HG03064 (cell line): ENCODE data around the gene NSA2.
A peak's percentile ranks its signal among the peaks of the same experiment; 100 is the strongest.
"Not testable (repeated sequence)": the region's sequence is repeated elsewhere in the genome, so short reads cannot be mapped to it uniquely, and the experiment has no call there.

Source experiments
- ATAC-seq: cut with Tn5 transposase; IDR thresholded peaks from one replicate; pipeline ENCODE4 v1.9.1; 2021; ENCODE audit warnings: low read depth; ENCODE audit not compliant: unreplicated experiment

The NSA2 gene

DNA sequence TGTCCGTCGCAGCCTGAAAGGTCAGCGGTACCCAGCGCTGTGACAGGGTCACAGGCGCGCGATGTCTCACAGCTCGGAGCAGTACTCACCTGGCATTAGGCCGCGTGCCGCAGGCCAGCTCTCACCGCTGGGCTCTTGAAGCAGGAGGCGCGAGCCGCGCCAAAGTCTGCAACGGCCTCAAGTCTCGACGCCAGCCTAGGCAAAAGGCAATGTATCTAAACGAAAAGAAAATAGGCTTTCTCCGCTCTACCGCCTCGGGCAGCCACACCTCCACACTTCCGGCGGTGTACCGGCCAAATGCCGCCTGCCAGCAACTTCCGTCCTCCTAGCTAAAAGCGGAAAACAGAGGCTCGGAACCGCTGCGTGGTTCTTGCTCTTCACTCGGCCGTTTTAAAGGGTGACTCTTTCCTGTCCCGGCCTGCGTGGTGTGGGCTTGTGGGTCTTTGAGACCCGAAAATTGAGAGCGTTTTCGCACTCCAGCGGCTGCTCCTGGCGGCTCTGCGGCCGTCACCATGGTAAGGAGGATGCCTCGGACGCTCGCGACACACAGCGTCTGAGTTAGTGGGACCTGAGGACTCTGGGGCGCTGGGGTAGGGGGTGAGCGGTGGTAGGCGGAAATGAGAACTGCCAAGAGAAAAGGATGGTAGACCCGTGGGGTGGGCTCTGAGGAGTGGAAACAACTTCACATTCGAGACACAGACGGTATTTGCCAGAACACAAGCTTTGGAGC lies at the start of gene NSA2, which contains the start of gene GFM2:
TSS of gene NSA2 (plus strand) at position 401 of the 730 bp plus-strand sequence. CDS start at position 513, 112 bp downstream.
TSS of gene GFM2 (minus strand) at position 269 of the 730 bp plus-strand sequence. CDS start 3,375 bp downstream, outside the sequence.
- ATAC-seq, result peak; percentile 92

DNA sequence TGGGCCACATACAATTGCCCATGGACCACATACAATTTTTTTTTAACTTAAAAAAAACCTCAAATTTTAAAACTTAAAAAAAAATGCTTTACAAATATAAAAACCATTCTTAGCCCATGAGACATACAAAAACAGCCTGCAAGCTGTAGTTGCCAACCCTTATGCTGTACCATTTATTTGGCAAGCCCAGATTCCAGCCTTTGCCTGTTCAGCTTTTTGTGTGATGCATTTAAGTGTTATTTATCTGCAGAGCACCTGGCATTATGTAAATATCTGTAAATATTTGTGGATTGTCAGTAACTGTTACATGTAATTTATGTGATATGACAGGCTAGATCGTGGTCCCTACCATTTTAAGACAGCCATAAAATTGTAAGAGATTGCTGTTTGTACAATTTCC lies 49.5 kb upstream of the NSA2 start:
- no peak for ATAC-seq

DNA sequence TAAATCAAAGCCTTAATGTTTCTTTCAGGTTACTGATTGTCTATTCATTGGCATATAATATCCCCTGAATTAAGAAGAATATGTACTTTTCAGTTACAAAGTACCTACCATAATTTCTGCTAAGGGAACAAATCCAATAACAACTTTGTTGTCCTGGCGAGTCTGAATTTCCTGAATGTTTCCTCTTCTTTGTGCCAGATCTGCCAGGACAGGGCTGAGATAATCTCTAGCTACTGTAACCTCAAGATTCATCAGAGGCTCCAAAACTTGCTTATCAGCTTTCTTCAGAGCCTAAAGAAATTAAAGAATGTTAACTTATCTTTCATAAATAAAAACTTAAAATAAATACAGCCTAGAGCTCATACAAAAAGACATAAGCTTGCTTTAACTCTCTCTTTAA lies 44.8 kb upstream of the NSA2 start:
- ATAC-seq, result no peak

DNA sequence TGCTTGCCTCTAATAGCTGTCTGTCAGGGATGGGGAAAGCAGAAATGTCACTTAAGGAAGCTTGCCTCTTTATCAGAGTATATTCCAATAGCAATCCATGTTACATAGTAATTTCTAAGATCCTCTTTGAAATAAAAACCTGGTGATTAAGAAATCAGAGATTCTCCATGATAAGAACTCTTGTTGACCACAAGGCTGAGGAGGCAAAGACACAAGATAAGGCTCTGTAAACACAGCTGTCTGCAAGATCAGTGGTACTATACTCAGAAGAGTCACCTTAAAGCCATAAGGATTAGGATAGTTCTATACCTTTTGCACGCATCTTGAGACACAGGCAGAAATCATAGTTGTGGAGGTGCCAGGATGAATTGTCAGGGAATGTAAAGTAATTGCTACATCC lies 41.7 kb upstream of the NSA2 start:
- ATAC-seq, result no peak

DNA sequence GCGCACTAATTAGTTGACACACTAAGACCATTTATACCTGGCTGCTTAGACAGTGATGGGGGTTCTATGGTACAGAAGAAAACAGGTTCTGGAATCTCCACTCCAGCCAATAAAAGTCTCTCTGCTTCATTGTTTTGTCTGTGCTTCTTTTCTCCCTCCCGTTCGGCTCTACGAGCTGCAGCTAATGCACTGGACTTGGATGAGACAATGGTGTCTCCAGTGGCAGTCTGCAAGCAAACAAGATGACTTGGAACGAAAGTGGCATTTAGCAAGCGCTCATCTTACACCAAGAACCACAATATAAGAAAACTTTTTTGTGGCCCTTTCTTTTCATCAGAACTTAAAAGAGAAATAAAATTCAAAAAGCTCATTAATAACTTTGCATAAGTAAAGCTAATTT lies 30.3 kb upstream of the NSA2 start:
- no peak for ATAC-seq

DNA sequence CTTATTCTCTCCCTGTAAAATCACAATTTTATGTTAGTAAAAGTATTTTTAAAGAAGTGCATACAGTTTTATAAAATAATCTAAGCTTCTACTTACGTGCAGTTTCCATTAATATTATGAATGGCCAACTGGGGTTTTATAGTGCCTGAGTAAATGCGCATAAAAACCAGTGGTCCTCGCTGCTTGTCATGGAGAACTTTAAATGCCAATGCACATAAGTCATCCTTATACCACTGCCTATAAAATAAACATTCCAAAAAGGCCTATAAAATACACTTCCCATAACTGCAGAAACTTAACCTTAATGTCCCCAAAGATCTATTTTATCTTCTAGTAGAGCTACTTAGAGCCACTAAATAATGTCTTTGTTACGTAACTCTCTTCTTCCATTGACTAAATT lies 28.6 kb upstream of the NSA2 start:
- ATAC-seq, result no peak

DNA sequence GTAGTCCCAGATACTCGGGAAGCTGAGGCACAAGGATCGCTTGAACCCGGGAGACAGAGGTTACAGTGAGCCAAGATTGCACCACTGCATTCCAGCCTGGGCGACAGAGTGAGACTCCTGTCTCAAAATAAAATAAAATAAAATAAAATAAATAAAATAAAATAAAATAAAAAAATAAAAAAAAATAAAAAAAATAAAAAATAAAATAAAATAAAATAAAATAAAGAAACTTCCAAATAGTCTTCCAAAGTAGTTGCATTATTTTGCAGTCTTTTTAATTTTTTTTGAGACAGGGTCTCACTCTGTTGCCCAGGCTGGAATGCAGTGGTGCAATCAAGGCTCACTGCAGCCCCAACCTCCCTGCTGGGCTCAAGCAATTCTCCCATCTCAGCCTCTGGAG lies 18.3 kb upstream of the NSA2 start:
- ATAC-seq, result not testable (repeated sequence)

DNA sequence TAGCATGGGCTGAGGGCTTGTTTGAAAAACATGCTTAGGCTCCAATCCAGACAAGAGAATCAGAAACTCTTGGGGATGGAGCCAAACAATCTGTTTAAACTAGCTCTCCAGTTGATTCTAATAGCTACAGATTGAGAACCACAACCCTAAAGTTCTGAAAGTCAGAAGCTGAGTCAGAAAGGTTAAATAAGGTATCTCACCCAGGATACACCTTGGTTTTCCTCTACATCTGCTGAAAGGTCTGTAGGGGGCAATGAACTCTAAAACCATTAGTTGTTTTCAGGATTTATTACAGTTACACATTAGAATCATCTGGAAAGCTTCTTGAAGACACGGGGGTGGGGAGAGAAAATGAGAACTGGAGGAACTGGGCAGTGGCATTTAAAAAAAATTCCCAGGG lies 5.8 kb upstream of the NSA2 start:
- ATAC-seq, result no peak

DNA sequence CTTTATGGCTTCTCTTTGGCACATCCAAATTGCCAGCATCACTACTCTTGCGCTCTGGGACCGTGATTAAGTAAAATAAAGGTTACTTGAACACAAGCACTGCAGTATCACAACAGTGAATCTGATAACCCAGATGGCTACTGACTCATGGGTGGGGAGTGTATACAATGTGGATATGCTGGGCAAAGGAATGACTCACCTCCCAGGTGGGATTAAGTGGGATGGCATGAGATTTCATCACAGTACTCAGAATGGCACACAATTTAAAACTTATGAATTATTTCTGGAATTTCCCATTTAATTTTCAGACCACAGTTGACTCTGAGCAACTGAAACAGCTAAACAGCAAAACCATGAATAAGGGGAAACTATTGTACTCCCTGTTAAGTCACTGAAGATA lies 4.5 kb upstream of the NSA2 start:
- ATAC-seq, result no peak

DNA sequence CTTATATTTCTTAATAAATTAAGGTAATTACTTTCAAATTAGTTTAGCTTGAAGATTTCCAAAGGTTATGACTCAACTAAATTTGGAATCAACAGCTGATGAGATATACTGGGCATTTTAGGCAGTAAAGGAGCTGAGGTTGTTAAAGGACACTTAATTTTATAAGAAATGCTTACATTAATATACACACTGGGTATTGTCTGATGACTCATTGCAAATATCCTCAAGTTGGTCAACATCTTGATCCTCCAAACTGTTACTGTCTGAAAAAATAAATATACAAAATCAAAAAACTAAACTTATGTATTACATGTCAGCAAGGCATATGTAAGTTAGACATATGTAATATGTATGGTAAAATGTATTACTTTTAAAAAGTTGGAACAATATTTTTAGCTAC lies 3.5 kb upstream of the NSA2 start:
- ATAC-seq, result no peak

DNA sequence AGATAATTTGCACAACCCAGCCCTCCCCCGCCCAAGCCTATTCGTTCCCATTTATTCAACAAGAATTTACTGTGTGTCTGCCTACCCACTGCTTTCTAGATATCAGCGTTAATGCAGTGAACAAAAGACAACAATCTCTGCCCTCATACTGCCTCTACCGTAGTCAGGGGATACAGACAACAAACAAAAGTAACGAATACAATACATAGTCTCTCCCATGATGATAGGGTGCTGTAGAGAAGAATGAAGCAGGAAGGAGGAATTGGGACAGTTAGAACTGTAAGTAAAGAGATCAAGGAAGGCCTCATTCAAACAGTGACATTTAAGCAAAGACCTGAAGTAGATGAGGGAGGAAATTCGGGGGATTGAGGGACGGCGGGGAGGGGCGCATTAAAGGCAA lies 1.8 kb upstream of the NSA2 start:
- no peak for ATAC-seq

DNA sequence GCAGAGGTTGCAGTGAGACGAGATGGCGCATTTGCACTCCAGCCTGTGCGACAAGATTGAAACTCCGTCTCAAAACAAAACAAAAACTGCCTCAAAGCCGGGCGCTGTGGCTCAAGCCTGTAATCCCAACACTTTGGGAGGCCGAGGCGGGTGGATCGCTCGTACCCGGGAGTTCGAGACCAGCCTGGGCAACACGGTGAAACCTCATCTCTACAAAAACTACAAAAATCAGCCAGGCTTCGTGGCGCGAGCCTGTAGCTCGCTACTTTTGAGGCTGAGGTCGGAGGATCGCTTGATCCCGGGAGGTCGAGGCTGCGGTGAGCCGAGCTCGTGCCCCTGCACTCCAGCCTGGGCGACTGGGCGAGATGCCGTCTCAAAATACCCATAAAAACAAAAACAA lies 1.1 kb upstream of the NSA2 start:
- no peak for ATAC-seq

DNA sequence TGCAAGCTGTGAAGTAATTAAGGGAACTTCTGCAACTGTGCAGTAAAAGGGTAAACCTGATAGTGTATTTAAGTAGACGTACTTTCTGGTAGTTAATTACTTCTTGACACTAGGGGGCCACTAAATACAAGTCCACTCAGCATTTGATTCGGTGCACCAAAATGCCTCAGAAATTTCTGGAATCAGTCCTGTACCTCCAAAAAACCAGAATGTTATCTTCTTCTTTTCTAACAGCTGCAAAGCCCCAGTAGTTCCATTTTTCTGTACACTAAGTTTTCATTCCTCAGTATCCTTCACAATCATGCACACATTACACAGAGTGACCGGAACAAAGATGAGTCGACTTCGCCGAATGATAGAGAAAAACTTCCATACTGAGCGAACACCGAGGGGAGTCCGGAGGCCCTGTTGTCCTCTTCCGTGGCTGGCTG lies 616 bp upstream of the NSA2 start:
- peak; percentile 37 for ATAC-seq

DNA sequence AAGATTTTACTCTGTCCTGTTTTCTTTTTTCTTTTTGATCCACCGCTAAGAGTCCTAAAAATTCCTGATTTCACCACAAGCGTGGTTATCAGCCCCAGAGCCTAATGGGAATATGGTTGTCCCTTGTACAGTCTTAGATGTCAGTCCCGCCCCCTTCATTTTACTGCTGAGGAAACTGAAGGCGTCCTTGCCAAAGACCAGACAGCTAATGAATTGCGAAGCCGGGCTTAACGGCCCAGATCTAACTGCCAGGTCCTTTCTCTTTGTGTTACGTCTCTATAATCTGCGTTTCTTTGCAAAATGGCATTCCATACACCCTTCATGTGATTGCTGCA lies 497 bp downstream of the NSA2 start:
- peak; percentile 23 for ATAC-seq

DNA sequence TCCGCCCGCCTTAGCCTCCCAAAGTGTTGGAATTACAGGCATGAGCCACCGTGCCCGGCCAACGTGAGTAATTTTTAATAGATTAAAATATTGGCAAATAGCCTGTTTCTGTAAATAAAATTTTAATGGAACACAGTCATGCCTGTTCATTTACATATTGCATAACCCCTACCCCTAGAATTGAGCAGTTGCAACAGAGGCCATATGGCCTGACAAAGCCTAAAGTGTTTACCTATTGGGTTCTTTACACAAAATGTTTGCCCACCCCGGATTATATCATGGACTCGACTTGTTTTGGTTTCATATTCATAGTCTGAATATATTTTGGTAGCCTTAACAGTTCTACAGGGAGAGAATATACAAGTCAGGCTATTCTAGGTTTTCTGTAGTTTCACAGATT lies 5.3 kb downstream of the NSA2 start:
- no peak for ATAC-seq

DNA sequence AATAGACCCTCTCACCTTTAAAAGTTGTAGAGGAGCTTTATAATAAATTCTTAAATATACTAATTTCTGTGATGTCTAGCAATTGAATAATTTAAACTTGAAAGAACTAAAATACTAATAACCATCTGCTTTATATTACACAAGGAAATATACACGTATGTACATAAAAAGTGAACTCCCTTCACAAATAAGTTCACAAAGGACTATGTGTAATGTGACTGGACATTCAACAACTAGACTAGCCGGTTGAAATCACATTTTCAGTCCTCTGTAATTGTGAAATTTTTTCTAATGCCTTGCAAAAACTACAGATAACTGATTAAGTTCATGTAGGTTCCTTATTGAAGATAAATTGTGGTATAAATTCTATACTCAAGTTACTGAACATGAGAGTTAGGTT lies 11.6 kb downstream of the NSA2 start:
- no peak for ATAC-seq

DNA sequence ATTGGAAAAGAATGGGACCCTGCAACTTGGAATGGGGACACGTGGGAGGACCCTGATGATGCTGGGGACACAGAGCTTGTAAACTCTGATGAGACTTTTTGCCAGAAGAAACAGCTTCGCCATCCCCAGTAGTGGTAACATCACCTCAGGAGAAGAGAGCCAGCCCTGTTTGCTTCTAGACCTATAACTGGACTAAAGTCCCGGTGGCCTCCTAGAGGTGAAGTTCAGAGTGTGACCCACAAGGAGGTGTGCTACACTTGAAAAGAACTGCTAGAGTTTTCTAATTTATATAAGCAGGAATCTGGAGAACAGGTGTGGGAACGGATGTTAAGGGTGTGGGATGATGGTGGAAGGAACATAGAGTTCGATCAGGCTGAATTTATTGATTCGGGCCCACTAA lies 19.8 kb downstream of the NSA2 start:
- no peak for ATAC-seq

DNA sequence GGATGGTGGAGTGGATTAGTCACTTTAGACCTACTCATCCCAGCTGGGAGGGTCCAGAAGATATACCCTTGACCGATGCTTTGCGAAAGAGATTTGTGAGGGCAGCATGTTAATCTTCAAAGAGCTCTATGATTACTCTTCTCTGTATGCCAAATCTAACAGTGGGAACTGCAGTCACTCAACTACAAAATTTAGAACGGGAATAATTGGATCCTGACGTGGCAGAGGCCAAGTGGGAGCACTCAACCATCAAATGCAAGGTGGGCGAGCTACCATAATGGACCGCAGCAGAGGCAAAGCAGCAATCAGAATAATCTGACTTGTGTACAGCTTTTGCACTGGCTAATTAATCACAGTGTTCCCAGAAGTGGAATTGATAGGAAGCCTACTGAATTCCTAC lies 20.4 kb downstream of the NSA2 start:
- ATAC-seq, result no peak

DNA sequence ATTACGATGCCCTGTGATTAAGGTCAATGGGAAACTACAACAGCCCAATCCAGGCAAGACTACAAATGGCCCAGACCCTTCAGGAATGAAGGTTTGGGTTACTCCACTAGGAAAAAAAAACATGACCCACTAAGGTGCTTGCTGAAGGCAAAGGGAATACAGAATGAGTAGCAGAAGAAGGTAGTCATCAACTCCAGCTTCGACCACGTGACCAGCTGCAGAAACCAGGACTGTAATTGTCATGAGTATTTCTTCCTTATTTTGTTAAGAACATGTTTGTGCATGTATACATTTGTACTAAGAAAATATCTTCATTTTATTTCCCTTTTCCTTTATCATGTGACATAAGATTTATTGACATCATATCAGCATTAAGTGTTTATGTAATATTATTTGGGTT lies 24.6 kb downstream of the NSA2 start:
- ATAC-seq, result not testable (repeated sequence)

DNA sequence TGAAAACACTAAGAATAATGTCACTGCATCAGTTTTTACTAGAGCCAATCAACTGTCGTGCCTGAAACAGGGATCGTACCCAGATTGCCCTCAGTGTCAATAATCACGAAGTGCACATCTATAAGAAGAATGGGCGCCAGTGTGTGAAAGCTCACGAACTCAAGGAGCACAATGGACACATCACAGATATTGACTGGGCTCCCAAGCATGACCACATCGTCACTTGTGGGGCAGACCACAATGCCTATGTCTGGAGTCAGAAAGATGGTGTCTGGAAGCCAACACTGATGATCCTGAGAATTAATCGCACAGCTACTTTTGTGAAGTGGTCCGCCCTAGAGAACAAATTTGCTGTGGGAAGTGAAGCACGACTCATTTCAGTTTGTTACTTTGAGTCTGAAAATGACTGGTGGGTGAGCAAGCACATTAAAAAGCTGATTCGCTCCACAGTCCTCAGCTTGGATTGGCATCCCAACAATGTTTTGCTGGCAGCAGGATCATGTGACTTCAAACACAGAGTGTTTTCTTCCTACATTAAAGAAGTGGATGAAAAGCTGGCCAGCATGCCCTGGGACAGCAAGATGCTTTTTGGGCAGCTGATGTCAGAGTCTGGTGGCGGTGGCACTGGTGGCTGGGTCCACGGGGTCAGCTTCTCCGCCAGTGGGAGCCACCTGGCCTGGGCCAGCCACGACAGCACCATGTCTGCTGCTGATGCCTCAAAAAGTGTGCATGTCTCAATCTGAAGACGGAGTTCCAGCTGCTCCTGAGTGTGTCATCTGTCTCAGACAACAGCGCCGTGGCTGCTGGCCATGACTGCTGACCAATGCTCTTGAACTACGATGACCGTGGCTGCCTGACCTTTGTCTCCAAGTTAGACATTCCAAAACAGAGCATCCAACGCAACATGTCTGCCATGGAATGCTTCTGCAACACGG lies 32.2 kb downstream of the NSA2 start:
- no peak for ATAC-seq

DNA sequence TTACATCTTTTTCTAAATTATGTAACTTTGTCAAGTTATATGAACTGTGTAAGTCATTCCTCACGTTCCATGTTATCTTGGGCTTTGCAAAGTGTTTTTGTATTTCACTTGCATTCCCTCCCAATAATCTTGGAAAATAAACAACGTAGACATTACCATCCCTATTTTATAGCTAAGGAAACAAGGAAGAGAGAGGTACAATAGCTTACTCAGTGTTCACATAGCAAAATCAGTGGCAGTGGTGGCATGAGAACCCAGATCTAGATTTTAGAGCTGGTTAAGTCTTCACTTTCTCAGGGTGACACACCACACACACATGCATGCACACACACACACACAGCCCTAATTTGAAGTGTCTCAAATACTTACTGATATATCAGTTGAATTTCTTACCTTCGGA lies 34.1 kb downstream of the NSA2 start:
- ATAC-seq, result no peak

DNA sequence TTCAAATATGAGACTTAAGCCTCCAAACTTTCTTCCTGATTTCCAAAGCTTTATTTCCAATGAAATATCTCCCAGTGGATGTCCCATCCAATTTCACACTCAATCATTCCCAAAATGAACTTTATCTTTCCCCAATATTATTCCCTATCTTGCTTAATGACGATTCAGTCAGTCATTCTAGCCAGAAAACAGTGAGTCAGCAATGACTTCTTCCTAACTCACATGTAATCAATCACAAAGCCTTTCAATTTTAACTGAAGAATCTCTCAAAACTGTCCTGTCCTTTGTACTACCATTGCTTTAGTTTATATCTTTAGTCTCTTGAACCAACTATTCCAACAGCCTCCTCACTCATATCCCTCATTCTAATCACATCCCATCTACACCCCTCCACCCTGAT lies 34.9 kb downstream of the NSA2 start:
- ATAC-seq, result no peak
